GOT3 (cell line): Measurements from ENCODE around the gene MRPS35.
"Not testable (repeated sequence)": the region's sequence is repeated elsewhere in the genome, so short reads cannot be mapped to it uniquely, and the experiment has no call there.

Source experiments
- DNase-seq: peaks from one replicate; lab custom pipeline; 2025; ENCODE audit warnings: mixed read lengths; lab: John Stamatoyannopoulos, UW

The MRPS35 gene

DNA sequence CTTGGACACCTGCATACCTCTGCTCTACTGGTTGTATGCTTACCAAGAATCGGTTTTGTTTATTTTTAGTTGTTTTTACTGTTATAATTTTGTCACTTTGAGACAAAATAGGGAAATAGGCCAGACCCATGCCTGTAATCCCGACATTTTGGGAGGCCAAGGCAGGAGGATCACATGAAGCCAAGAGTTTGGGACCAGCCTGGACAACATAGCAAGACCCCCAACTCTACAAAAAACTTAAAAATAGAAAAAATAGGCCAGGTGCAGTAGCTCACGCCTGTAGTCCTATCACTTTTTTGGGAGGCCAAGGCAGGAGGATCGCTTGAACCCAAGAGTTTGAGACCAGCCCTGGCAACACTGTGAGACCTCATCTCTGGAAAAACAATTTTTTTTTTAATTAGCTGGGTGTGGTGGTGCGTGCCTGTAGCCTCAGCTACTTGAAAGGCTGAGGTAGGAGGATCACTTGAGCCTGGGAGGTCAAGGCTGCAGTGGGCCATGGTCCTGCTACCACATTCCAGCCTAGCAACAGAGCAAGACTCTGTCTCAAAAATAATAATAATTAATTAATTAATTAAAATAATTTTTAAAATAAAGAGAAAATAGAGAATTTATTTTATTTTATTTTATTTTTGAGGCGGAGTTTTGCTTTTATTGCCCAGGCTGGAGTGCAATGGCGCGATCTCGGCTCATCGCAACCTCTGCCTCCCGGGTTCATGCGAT lies 1.3 kb upstream of the MRPS35 start:
- no peak for DNase-seq

- no peak for DNase-seq
Measured at GRCh38 chr12:27709932-27710591, 570 bp upstream of the MRPS35 start.

DNA sequence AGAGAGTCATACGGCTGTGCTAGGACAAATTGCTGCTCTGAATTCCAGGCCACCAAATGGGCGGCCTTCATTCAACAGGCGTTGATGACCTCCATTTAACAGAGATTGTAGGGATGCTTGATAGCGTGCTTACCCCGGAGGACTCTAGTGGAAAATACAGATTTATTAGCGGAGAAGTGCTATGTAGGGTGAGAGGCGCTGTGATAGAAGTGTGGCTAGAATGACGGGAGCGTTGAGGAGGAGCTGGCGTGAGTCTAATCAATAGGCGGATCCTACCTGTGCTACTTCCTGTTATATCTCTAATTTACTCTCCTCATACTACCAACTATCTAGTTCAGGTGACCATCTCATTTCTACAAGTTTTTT lies 668 bp downstream of the MRPS35 start:
- no peak for DNase-seq

DNA sequence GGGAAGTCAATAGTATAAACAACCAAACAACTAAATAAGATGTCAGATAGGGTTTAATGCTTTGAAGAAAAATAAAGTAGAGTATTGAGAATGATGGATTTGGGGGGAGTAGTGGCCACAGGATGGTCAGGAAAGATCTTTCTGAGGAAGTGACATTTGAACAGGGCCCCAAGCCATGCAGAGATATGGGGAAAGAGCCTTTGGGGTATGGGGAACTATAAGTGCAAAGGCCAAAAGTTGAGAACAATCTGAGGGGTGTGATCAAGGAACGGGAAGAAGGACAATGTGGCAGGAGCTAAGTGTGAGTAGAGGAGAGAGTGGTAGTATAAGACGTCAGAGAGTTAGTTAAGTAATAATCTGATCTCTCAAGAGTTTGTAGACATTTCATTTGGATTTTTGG lies 1.3 kb downstream of the MRPS35 start:
- DNase-seq, result no peak

DNA sequence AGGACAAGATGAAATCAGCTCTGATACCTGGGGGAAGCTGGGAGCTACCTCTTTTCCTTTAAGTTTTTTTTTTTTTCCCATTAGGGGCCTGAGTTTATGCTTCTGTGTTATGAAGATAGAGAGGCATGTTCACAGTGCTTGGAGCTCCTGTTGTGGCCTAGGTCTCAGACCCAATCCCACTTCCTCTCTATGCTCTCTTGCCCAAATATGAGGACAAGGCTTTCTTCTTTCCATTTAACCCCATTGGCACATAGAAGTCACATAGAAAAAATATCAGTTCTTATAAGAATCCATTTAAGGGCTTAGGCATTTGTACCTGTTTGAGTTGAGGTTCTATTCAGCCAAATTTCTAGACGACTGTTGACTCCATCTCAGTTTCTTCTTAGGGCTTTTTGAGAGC lies 12.6 kb downstream of the MRPS35 start:
- DNase-seq, result no peak

GRCh38 chr12:27730097-27730588 lies 19.5 kb downstream of the MRPS35 start:
- DNase-seq, result no peak

DNA sequence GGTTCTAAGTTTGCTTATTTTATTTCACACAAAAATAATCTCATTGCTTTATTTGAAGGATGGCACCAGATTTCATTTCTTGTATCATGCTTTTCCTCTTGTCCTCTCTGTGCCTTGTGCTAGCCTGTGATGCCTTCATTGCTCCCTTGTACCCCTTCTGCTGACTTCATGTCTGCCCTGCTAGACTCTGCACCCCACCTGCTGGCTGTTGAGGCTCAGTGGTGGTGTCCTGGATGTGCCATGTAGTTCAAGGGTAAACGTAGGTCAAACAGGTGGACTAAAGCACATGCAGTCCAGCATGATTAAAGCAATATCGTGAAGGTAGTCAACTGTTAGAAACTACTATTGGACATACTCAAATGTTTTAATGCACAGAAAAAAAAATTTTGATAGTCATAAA lies 21.6 kb downstream of the MRPS35 start:
- DNase-seq, result no peak

DNA sequence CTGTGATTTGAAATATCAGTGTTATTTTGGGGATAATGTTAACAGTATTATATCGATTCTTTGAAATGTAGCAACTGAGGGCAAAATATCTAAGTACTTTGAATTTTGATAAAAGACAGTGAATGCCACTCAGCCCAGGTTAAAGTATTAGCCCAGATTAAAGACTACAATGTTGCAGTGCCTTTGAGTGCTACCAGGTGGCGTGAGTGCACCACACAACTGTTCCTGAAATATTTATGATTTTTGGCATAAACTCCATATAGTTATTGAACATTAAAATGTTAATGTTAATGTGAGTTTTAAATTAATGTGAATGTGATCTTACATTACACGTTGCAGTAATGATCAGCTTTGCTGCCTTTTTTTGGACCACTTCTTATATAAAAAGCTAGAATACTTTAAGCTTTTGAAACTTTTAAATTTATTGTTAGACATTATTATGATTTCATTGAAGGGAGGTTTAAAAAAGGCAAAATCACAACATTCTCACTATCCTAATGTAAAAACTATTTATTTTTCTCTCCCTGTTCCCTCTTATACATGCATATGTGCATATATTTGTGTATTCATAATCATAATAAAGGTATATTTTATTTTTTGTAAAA lies 22.5 kb downstream of the MRPS35 start:
- DNase-seq, result no peak

GRCh38 chr12:27733791-27734190 lies 23.2 kb downstream of the MRPS35 start:
- no peak for DNase-seq

GRCh38 chr12:27734321-27734720 lies 23.7 kb downstream of the MRPS35 start:
- not testable (repeated sequence) for DNase-seq

GRCh38 chr12:27743601-27744000 lies 33.0 kb downstream of the MRPS35 start:
- DNase-seq, result no peak

DNA sequence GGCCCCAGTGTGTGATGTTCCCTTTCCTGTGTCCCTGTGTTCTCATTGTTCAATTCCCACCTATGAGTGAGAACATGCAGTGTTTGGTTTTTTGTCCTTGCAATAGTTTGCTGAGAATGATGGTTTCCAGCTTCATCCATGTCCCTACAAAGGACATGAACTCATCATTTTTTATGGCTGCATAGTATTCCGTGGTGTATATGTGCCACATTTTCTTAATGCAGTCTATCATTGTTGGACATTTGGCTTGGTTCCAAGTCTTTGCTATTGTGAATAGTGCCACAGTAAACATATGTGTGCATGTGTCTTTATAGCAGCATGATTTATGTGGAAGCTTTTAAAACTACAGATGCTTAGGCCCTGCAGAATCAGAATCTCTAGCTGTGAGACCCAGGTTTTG lies 35.1 kb downstream of the MRPS35 start:
- not testable (repeated sequence) for DNase-seq

GRCh38 chr12:27747111-27747820 lies 36.6 kb downstream of the MRPS35 start:
- DNase-seq, result no peak

GRCh38 chr12:27751386-27752047 lies 40.9 kb downstream of the MRPS35 start:
- DNase-seq, result no peak

DNA sequence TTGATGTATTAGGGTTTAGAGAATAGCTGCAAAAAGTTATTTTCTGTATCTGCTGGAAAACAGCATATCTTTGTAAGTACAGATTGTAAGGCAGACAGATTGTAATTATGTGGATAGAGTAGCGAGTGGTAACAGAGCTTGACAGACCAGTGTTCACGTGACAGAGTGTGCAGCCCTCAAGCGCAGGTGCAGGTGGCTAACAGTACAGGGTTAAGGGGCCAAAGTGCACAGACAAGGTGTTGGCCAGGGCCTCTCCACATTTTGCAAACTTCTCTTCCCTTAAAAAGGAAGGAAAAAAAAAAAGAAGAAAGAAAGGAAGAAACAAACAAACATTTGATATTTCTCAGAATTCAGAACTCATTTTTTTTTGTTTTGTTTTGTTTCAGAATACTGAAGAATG lies 44.2 kb downstream of the MRPS35 start:
- DNase-seq, result no peak

DNA sequence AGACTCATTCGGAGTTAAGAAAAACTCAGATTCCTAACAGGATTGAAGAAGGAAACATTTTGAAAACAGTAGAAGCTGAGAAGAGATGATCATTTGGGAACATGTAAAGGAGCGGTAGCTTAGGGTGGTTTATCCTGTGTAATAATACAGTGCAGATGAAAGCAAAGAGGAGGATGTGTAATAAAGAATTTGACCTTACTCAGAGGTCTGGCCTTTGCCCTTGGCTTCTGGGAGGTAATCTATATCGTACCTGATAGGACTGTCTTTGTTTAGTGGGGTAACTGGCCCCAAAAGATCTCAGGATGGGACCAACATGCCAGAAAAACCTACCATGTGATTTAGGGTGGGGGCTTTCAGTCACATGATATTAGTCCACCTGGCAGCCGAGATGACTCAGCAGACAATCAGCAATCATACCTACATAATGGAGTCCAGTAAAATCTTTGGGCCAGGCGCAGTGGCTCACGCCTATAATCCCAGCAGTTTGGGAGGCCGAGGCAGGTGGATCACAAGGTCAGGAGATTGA lies 46.1 kb downstream of the MRPS35 start:
- DNase-seq, result no peak

- no peak for DNase-seq
Measured at GRCh38 chr12:27762757-27763156, 52.1 kb downstream of the MRPS35 start.

DNA sequence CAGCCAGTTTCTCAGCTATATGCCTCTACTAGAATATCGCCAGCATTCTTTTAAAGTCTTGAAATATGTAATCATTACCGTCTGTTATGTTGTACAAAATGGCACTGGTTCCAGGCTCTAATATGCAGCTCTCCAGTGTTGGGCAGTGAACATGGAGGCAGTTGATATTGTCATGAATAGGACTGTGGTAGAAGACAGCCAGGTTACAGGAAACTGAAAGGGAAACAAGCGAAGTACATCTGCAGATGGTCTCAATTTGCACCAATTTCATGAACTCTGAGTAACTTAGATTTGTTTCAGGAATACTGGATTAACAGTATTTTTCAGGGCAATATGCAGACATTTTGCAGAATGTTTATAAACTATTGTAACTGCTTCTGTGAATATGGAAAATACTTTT lies 56.0 kb downstream of the MRPS35 start:
- no peak for DNase-seq

DNA sequence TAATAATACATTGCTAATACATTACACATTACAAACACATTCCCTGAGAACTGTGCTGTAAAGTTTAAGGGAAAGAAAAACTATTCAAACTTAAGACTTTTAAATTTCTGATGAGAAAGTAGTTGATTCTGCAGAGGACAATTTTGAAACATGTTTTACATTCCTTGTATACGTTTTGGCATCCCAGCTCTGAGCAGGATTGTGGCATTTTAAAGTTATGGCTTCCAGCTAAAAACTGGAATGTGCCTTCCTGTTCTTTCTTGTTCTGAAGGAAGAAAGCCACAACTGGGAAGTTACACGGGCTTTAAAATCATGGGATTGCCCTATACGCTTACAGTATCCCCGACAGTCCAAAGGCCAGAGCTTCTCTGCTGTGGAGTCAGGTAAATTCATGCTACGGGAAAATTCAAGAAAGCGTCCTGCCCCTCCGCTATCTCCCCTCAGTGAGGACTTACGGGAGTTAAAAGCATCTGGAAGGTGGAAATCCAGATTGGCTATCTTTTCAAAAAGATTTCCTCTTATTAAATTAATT lies 58.6 kb downstream of the MRPS35 start:
- no peak for DNase-seq

- DNase-seq, result no peak
Measured at GRCh38 chr12:27771481-27772327, 61.1 kb downstream of the MRPS35 start.
